B cell (primary cell): ENCODE measurements around the gene FERMT3. TPM values are rescaled to one million over a fixed set of nuclear protein-coding genes. Genes with fewer than 3 reads are reported as not detected.
A peak's percentile ranks its signal among the peaks of the same experiment; 100 is the strongest.

ENCODE experiments used
- ATAC-seq: fragments of 200-7000 bp; cut with Tn5 transposase; one replicate; pipeline ENCODE4 v1.10.0; 2021; ENCODE audit warnings: low read depth, mild to moderate bottlenecking, moderate number of reproducible peaks, moderate library complexity
- CTCF ChIA-PET: fragments of 350-600 bp; sonication (Branson Sonifier 250); formaldehyde crosslinking; loops from one replicate; lab custom pipeline; 2021; ENCODE audit warnings: antibody characterized with exemption, inconsistent platforms; lab: Charles Lee
- POLR2A ChIA-PET: fragments of 350-600 bp; sonication (Branson Sonifier 250); formaldehyde crosslinking; loops from one replicate; lab custom pipeline; 2021; ENCODE audit warnings: antibody characterized with exemption; lab: Charles Lee
- DNase-seq: peaks from one replicate; pipeline ENCODE4 v3.0.0; 2013
- H2AFZ ChIP-seq: 2 replicates; pipeline ENCODE4 v1.6.1; 2012; ENCODE audit warnings: mild to moderate bottlenecking, low read depth, low read length; ENCODE audit not compliant: insufficient read depth, poor library complexity, severe bottlenecking
- H3K27ac ChIP-seq, 2 donors: 1 replicate in 1 of 2; 2 replicates in 1 of 2; pipeline ENCODE4 v1.5.1; 2012 to 2013; ENCODE audit warnings: low read length in 2 of 2, mild to moderate bottlenecking in 2 of 2, moderate library complexity in 1 of 2
- H3K27me3 ChIP-seq, 4 experiments: fragments of 200-600 bp in 1 of 4; sonication (generic) in 1 of 4; replicated peaks in 1 of 4; 1 replicate in 2 of 4; 2 replicates in 2 of 4; pipeline versions ENCODE4 v1.6.1 to v1.7.0; 2013 to 2016; ENCODE audit warnings: low read length in 3 of 4, mild to moderate bottlenecking in 2 of 4, mixed read lengths in 1 of 4, moderate library complexity in 1 of 4; ENCODE audit not compliant: insufficient read depth in 4 of 4, control insufficient read depth in 3 of 4; ENCODE audit errors: control extremely low read depth in 1 of 4
- H3K36me3 ChIP-seq, 2 experiments: replicated peaks in 1 of 2; 1 replicate in 1 of 2; 2 replicates in 1 of 2; pipeline versions ENCODE4 v1.6.1 to v1.7.1; 2013; ENCODE audit warnings: low read length in 1 of 2; ENCODE audit not compliant: insufficient read depth in 2 of 2, control insufficient read depth in 1 of 2; ENCODE audit errors: control extremely low read depth in 1 of 2, extremely low read depth in 1 of 2
- H3K4me1 ChIP-seq, 2 donors: fragments of 200-600 bp in 1 of 2; sonication (generic) in 1 of 2; 1 replicate in 1 of 2; 2 replicates in 1 of 2; pipeline versions ENCODE4 v1.5.1 to v1.6.1; 2013 to 2017; ENCODE audit warnings: low read length in 2 of 2; ENCODE audit not compliant: control insufficient read depth in 2 of 2, insufficient read depth in 2 of 2
- H3K4me2 ChIP-seq: replicated peaks from 2 replicates; pipeline ENCODE3; 2012; ENCODE audit warnings: mild to moderate bottlenecking, low read depth, low read length; ENCODE audit not compliant: poor library complexity, severe bottlenecking
- H3K4me3 ChIP-seq, 5 experiments: fragments of 200-600 bp in 1 of 5; sonication (generic) in 1 of 5; 1 replicate in 3 of 5; 2 replicates in 2 of 5; pipeline versions ENCODE4 v1.5.1 to v1.7.0; 2011 to 2016; ENCODE audit warnings: low read length in 4 of 5, mild to moderate bottlenecking in 4 of 5, low read depth in 2 of 5, control low read depth in 1 of 5, moderate library complexity in 1 of 5; ENCODE audit not compliant: insufficient read depth in 1 of 5; ENCODE audit errors: control extremely low read depth in 1 of 5, extremely low read depth in 1 of 5
- H3K79me2 ChIP-seq: fragments of 200-600 bp; sonication (generic); one replicate; pipeline ENCODE4 v1.6.0; 2016; ENCODE audit warnings: low read length; ENCODE audit not compliant: control insufficient read depth, insufficient read depth
- H3K9ac ChIP-seq: fragments of 200-600 bp; sonication (generic); 2 replicates; pipeline ENCODE4 v1.6.1; 2017; ENCODE audit warnings: mild to moderate bottlenecking, low read length, moderate library complexity
- H3K9me3 ChIP-seq, 3 donors: one replicate each; pipeline versions ENCODE4 v1.6.1 to v1.7.1; 2013; ENCODE audit warnings: low read length in 2 of 3; ENCODE audit not compliant: control insufficient read depth in 2 of 3, insufficient read depth in 1 of 3; ENCODE audit errors: control extremely low read depth in 1 of 3
- H4K20me1 ChIP-seq: 2 replicates; pipeline ENCODE4 v1.6.0; 2012; ENCODE audit warnings: mild to moderate bottlenecking, low read length; ENCODE audit not compliant: insufficient read depth, control insufficient read depth, poor library complexity, severe bottlenecking
- H3K27ac Mint-ChIP-seq: one replicate; pipeline ENCODE4 v1.8.0; 2021; ENCODE audit warnings: mixed read lengths
- H3K27me3 Mint-ChIP-seq: one replicate; pipeline ENCODE4 v1.8.0; 2021; ENCODE audit warnings: mixed read lengths
- H3K4me1 Mint-ChIP-seq: one replicate; pipeline ENCODE4 v1.8.0; 2021; ENCODE audit warnings: mixed read lengths
- H3K4me3 Mint-ChIP-seq: one replicate; pipeline ENCODE4 v1.8.0; 2021; ENCODE audit warnings: mixed read lengths
- H3K9me3 Mint-ChIP-seq: one replicate; pipeline ENCODE4 v1.8.0; 2022; ENCODE audit warnings: mixed read lengths; ENCODE audit not compliant: insufficient read depth
- EZH2 ChIP-seq: IDR thresholded peaks from 2 replicates; pipeline ENCODE4 v1.6.1; 2012; ENCODE audit warnings: borderline replicate concordance, low read depth, mild to moderate bottlenecking, moderate library complexity, low read length; ENCODE audit not compliant: insufficient read depth, poor library complexity, severe bottlenecking
- WGBS: methylation state at CpG from one replicate; pipeline ENCODE4 v1.1.5; 2013; ENCODE audit warnings: missing lambda C conversion rate; ENCODE audit not compliant: insufficient coverage; 5-methylcytosine and 5-hydroxymethylcytosine counted together
- intact Hi-C: fragments of 100-400 bp; cut with micrococcal nuclease; formaldehyde crosslinking; loops from one replicate; pipeline ENCODE4 v1.10.0; 2022
- polyA plus RNA-seq: library from polyadenylated mRNA; depleted of rRNA; stranded (reverse); fragments of >200 nt; gene quantifications from 2 replicates; pipeline ENCODE4 v1.2.3, GENCODE V29; 2012
- total RNA-seq, 2 donors: library from RNA; stranded (reverse); fragments of 120-200 nt in 1 of 2; gene quantifications; 1 replicate in 1 of 2; 2 replicates in 1 of 2; pipeline versions ENCODE4 v1.2.3 to v1.2.4, GENCODE V29; 2013 to 2022
- TF ChIP-seq, protein P1 (sequence below): fragments of 200-600 bp; IDR thresholded peaks from one replicate; pipeline ENCODE4 v1.8.0; 2022; ENCODE audit warnings: antibody characterized with exemption, mild to moderate bottlenecking

Gene FERMT3
- total and polyA plus RNA-seq, 2 donors (not counting 1 experiment from before 2014, with no cell fraction given): 96.2 to 170 TPM

GRCh38 chr11:64241241-64241490, 34.6 kb downstream of the FERMT3 start:
- intact Hi-C loops: loop anchor here (1.0 to 2.0 kb wide), 6 partner anchors 11 to 64 kb away; partner anchors contain the start of genes BAD, DNAJC4, ESRRA and FERMT3
- DNase-seq (peak; percentile 100), ATAC-seq (peak; percentile 82)
- H3K36me3 ChIP-seq: peaks cover 0 to 34% of the 10 kb centered on the region in 2 experiments
- peak overlapping the region; percentile 98 for H3K27ac ChIP-seq
- H3K9ac ChIP-seq: peak overlapping the region; percentile 81
- no peaks in the 10 kb centered on the region for H3K27me3 ChIP-seq
- no peaks in the 10 kb centered on the region for H3K9me3 ChIP-seq
- H3K27me3 Mint-ChIP-seq: no peaks in the 10 kb centered on the region
- TF ChIP-seq EZH2: no peak
- TF ChIP-seq, protein P1, sequence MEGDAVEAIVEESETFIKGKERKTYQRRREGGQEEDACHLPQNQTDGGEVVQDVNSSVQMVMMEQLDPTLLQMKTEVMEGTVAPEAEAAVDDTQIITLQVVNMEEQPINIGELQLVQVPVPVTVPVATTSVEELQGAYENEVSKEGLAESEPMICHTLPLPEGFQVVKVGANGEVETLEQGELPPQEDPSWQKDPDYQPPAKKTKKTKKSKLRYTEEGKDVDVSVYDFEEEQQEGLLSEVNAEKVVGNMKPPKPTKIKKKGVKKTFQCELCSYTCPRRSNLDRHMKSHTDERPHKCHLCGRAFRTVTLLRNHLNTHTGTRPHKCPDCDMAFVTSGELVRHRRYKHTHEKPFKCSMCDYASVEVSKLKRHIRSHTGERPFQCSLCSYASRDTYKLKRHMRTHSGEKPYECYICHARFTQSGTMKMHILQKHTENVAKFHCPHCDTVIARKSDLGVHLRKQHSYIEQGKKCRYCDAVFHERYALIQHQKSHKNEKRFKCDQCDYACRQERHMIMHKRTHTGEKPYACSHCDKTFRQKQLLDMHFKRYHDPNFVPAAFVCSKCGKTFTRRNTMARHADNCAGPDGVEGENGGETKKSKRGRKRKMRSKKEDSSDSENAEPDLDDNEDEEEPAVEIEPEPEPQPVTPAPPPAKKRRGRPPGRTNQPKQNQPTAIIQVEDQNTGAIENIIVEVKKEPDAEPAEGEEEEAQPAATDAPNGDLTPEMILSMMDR: no peak
- H4K20me1 ChIP-seq: peaks cover 7% of the 10 kb centered on the region
- POLR2A ChIA-PET: interaction anchor here (0.6 to 1.4 kb wide), 15 partner anchors 9 to 627 kb away, joined by 3 to 11 read pairs (median 5); partner anchors contain the start of genes DNAJC4, ESRRA, GPR137 and NUDT22
- peak overlapping the region; percentile 97 for H3K27ac Mint-ChIP-seq
- peak overlapping the region; percentile 74 for H2AFZ ChIP-seq
- H3K4me1 ChIP-seq: peaks cover 28 to 63% of the 10 kb centered on the region in 2 donors
- peaks cover 12% of the 10 kb centered on the region for H3K79me2 ChIP-seq
- H3K4me3 Mint-ChIP-seq: peak overlapping the region; percentile 91
- CTCF ChIA-PET: interaction anchor here (1.0 to 1.5 kb wide), 7 partner anchors 9 to 76 kb away, joined by 3 to 16 read pairs (median 7); partner anchors contain the start of genes ESRRA, FERMT3, NUDT22 and PRDX5
- H3K9me3 Mint-ChIP-seq: no peaks in the 10 kb centered on the region
- peak overlapping the region; percentile 99 for H3K4me2 ChIP-seq
- peak overlapping the region in 4 of 5 experiments; percentile 76 to 91 (median 83) for H3K4me3 ChIP-seq
- under 1% methylated on average over 24 of the region's 24 CpGs for WGBS
- peaks cover 65% of the 10 kb centered on the region for H3K4me1 Mint-ChIP-seq
